Activated naive CD8-positive, alpha-beta T cell treated with anti-CD3 and anti-CD28 coated beads, Interleukin-2, amount 50 U/mL, for 24 hours (primary cell): Measurements from ENCODE around the gene ASZ1.
A peak's percentile ranks its signal among the peaks of the same experiment; 100 is the strongest.
"Not testable (repeated sequence)": the region's sequence is repeated elsewhere in the genome, so short reads cannot be mapped to it uniquely, and the experiment has no call there.

Source experiments
- ATAC-seq: fragments of 150-1000 bp; cut with Tn5 transposase; one replicate; pipeline ENCODE4 v1.10.0; 2021
- DNase-seq: peaks from one replicate; pipeline ENCODE4 v3.0.0; 2021
- H3K27ac Mint-ChIP-seq: one replicate; pipeline ENCODE4 v1.8.0; 2021; ENCODE audit warnings: mild to moderate bottlenecking, mixed read lengths
- H3K27me3 Mint-ChIP-seq: one replicate; pipeline ENCODE4 v1.8.0; 2021; ENCODE audit warnings: mixed read lengths
- H3K36me3 Mint-ChIP-seq: one replicate; pipeline ENCODE4 v1.8.0; 2021; ENCODE audit warnings: low read depth, mixed read lengths
- H3K4me1 Mint-ChIP-seq: one replicate; pipeline ENCODE4 v1.8.0; 2021; ENCODE audit warnings: mixed read lengths
- H3K4me3 Mint-ChIP-seq: one replicate; pipeline ENCODE4 v1.8.0; 2021; ENCODE audit warnings: mild to moderate bottlenecking, moderate library complexity, mixed read lengths
- H3K9me3 Mint-ChIP-seq: one replicate; pipeline ENCODE4 v1.8.0; 2021; ENCODE audit warnings: mixed read lengths

ASZ1 gene, protein sequence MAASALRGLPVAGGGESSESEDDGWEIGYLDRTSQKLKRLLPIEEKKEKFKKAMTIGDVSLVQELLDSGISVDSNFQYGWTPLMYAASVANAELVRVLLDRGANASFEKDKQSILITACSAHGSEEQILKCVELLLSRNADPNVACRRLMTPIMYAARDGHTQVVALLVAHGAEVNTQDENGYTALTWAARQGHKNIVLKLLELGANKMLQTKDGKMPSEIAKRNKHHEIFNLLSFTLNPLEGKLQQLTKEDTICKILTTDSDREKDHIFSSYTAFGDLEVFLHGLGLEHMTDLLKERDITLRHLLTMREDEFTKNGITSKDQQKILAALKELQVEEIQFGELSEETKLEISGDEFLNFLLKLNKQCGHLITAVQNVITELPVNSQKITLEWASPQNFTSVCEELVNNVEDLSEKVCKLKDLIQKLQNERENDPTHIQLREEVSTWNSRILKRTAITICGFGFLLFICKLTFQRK

DNA sequence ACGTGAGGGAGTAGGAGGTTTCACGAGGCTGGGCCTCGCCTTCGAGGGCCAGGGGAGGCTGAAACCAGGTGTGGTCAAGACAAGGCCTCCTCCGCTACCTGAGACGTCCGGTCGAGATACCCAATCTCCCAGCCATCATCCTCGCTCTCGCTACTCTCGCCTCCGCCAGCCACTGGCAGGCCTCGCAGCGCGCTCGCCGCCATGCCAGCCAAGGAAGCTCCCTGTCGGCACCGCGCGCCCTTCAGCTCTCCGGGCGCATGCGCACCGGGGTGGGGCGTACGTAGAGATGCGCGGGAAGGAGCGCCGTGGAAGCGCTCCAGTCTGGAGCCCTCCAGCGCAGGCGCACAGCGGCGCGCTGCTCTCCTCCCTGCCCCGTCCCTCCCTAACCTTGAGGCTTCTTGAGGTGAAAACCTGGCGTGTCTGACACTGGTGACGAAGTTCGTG lies at the start of gene ASZ1:
Gene ASZ1, minus strand, starts transcription at position 236 of the 444 bp plus-strand sequence. Its CDS starts 33 bp downstream, at position 203.
- H3K27ac Mint-ChIP-seq, result no peak within 1 kb of the TSS
- no peak within 1 kb of the TSS for H3K4me3 Mint-ChIP-seq
- peaks cover 10% of the 10 kb centered on the region for H3K9me3 Mint-ChIP-seq
- H3K4me1 Mint-ChIP-seq, result no peaks in the 10 kb centered on the region
- DNase-seq, result no peak
- ATAC-seq, result no peak
- no peaks in the 10 kb centered on the region for H3K36me3 Mint-ChIP-seq
- H3K27me3 Mint-ChIP-seq, result no peaks in the 10 kb centered on the region

DNA sequence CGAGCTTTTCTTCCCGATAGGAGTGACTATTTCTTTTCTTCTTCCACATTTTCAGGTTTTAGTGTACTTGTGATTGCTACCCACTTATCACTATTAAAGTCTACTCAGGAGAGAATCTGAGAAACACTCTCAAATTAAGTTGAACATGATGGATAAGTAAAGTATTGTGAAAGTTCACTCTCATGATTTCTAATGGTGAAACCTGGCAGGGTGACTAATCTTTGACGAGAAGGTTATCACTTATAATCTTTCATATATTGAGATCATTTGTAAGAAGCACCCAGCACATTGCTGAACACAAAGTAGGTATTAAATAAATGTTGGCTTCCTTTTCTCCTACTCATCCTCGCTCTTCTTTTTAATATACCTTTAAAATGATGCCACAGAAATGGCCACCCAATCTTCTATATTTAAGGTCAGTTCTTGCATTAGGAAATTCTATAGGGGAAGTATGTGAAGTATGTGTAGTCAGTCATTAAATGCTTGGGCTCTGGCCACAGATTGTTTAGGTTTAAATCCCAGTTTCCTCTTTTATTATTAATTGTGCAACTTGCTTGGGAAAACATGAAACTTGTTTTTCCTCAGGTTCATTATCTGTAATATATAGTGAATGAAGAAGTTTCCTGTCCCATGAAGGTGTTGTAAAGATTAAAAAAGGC lies 49.4 kb upstream of the ASZ1 start:
- Mint-ChIP-seq H3K4me1 (peaks cover 2% of the 10 kb centered on the region), H3K9me3 (no peaks in the 10 kb centered on the region), H3K36me3 (no peaks in the 10 kb centered on the region), H3K4me3 (no peak overlapping the region), H3K27me3 (peaks cover 31% of the 10 kb centered on the region), H3K27ac (no peak overlapping the region)
- ATAC-seq, result no peak
- no peak for DNase-seq

DNA sequence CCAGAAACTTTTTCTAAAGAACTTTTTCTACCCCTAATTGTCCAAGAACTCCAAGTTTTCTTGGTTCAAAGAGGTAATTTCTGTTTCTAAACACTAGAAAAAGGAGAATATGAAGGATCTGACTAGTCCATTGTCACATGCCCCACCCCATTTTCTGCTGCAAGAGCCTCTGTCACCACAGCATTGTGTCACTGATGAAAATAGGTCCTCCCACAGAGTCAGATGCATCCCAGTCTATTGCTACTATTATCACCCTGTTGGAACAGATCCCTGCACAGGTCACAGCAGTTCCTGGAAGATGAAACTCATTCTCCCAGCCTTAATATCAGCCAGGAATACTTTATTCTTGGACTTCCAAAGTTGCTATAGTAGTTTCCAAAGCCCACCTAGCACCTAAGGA lies 45.0 kb upstream of the ASZ1 start:
- Mint-ChIP-seq H3K9me3 (no peaks in the 10 kb centered on the region), H3K27me3 (no peaks in the 10 kb centered on the region), H3K27ac (no peak overlapping the region), H3K36me3 (no peaks in the 10 kb centered on the region), H3K4me3 (no peak overlapping the region), H3K4me1 (no peaks in the 10 kb centered on the region)
- no peak for ATAC-seq
- no peak for DNase-seq

DNA sequence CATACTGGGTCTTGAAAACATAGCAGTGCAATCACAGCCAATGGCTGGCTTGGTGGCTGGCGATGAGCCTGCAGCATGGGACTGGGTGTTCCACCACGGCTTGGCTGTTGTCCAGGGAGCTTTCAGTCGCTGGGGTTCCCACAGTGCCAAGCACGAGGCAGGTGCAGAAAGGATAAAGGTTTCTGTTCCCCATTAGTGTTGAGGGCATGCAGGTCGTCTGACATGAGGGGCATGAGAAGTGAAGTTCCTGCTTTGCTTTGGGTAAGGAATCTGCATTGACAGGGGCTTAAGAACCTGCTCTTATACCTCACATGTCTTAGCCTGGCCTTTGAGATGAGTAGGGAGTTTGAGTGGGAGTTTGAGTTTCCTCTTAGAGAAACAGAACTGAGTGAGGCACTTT lies 43.5 kb upstream of the ASZ1 start:
- H3K27me3 Mint-ChIP-seq, result no peaks in the 10 kb centered on the region
- DNase-seq (no peak), ATAC-seq (no peak)
- no peak overlapping the region for H3K4me3 Mint-ChIP-seq
- no peak overlapping the region for H3K27ac Mint-ChIP-seq
- no peaks in the 10 kb centered on the region for H3K9me3 Mint-ChIP-seq
- H3K36me3 Mint-ChIP-seq, result no peaks in the 10 kb centered on the region
- no peaks in the 10 kb centered on the region for H3K4me1 Mint-ChIP-seq

DNA sequence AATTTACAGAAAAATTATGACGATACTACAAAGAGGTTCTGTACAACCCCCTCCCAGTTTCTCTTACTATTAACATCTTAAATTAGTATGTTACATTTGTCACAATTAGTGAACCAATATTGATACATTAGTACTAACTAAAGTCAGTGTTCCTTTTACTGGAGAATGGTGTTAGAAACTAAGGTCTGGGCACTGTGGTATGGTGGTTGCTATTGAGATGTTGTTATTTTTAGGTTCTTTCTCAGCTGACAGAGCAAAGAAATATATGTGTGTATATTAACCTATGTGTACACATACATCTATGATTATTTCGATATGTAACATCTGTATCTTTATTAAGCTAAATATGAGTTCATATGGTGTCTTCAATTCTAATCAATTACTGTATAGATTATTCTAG lies 40.9 kb upstream of the ASZ1 start:
- no peak overlapping the region for H3K4me3 Mint-ChIP-seq
- H3K36me3 Mint-ChIP-seq, result no peaks in the 10 kb centered on the region
- ATAC-seq, result no peak
- H3K4me1 Mint-ChIP-seq, result no peaks in the 10 kb centered on the region
- no peak for DNase-seq
- no peaks in the 10 kb centered on the region for H3K27me3 Mint-ChIP-seq
- no peak overlapping the region for H3K27ac Mint-ChIP-seq
- H3K9me3 Mint-ChIP-seq, result no peaks in the 10 kb centered on the region

DNA sequence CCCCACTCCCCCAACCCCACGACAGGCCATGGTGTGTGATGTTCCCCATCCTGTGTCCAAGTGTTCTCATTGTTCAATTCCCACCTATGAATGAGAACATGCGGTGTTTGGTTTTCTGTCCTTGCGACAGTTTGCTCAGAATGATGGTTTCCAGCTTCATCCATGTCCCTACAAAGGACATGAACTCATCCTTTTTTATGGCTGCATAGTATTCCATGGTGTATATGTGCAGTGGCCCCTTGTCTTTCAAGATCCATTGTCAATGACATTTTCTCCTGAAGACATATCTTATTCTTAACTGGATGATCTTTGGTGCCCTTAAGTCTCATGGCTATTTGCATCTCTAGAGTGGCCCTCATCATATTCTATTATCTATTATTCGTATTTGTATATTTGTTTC lies 33.5 kb upstream of the ASZ1 start:
- not testable (repeated sequence) for H3K9me3 Mint-ChIP-seq

DNA sequence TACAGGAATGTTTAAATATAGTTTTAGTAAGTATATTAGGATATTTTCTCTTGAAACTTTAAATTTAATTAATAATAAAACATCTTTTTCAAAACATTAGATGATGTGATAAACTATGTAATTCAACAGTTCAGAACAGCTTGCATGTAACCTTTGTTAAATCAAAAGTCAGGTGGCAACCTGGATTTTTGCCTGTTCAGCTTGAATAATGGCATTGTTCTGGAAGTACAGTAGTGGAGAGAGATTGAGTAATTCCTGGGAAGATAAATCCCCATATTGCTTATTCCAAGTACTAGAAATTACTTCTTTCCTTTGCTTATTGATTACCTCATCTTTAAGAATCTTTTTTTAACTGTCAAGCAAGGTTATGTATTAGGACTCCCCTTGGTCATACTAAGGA lies 32.4 kb upstream of the ASZ1 start:
- DNase-seq (no peak), ATAC-seq (no peak)
- no peak overlapping the region for H3K27ac Mint-ChIP-seq
- no peaks in the 10 kb centered on the region for H3K27me3 Mint-ChIP-seq
- H3K4me3 Mint-ChIP-seq, result no peak overlapping the region
- H3K36me3 Mint-ChIP-seq, result no peaks in the 10 kb centered on the region
- H3K9me3 Mint-ChIP-seq, result peaks cover 8% of the 10 kb centered on the region
- no peaks in the 10 kb centered on the region for H3K4me1 Mint-ChIP-seq

More for the DNA sequence above, 33.5 kb upstream of the ASZ1 start:
- not testable (repeated sequence) for H3K27ac Mint-ChIP-seq, DNase-seq, H3K36me3 Mint-ChIP-seq, H3K4me1 Mint-ChIP-seq, H3K27me3 Mint-ChIP-seq, H3K4me3 Mint-ChIP-seq, ATAC-seq

DNA sequence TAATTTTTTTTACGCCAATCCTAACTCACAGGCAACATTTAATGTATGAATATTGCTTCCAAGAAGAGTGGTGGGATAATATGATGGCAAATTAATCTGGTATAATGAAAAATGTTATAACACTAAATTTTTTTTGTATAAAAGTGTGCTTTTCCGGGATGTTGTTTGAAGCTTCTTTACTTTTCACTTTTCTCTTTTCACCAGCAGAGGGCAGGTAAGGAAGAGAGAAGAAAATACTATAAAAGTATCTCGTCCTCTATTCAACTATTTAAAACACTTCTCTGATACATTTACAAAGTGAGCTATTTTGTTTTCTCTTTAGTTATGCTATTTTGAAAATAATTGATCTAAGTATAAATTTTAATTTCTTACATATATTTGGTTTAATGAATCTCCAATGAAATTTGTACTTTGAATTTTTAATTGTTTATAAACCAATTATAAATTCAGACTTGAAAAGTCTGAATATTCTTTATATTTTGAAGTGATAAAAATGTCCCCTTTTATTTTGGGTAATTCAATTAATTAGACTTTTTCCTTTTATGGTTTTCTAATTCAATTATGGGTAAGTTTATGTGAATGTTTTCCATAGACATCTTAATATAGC lies 31.8 kb upstream of the ASZ1 start:
- Mint-ChIP-seq H3K9me3 (peaks cover 8% of the 10 kb centered on the region), H3K4me3 (no peak overlapping the region), H3K27ac (no peak overlapping the region), H3K27me3 (no peaks in the 10 kb centered on the region), H3K4me1 (no peaks in the 10 kb centered on the region), H3K36me3 (no peaks in the 10 kb centered on the region)
- ATAC-seq (no peak), DNase-seq (no peak)

DNA sequence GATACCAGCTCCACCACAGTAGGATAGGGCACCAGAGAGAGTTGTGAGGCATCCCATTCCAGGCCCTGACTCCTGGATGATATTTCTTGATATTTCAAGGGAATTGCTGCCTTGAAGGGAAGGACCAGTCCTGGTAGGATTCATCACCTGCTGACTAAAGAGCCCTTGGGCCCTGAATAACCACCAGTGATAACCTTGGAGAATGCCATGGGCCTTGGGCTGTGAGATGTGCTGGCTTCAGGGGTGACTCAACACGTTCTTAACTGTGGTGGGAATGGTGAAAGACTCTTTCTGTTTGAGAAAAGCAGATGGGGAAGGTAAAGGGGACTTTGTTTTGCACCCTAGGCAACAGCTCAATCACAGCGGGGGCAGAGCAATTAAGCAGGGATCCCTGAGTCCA lies 21.4 kb upstream of the ASZ1 start:
- H3K9me3 Mint-ChIP-seq, result peaks cover 17% of the 10 kb centered on the region
- H3K27ac Mint-ChIP-seq, result no peak overlapping the region
- DNase-seq (no peak), ATAC-seq (no peak)
- H3K4me1 Mint-ChIP-seq, result no peaks in the 10 kb centered on the region
- no peaks in the 10 kb centered on the region for H3K27me3 Mint-ChIP-seq
- H3K36me3 Mint-ChIP-seq, result no peaks in the 10 kb centered on the region
- H3K4me3 Mint-ChIP-seq, result no peak overlapping the region

DNA sequence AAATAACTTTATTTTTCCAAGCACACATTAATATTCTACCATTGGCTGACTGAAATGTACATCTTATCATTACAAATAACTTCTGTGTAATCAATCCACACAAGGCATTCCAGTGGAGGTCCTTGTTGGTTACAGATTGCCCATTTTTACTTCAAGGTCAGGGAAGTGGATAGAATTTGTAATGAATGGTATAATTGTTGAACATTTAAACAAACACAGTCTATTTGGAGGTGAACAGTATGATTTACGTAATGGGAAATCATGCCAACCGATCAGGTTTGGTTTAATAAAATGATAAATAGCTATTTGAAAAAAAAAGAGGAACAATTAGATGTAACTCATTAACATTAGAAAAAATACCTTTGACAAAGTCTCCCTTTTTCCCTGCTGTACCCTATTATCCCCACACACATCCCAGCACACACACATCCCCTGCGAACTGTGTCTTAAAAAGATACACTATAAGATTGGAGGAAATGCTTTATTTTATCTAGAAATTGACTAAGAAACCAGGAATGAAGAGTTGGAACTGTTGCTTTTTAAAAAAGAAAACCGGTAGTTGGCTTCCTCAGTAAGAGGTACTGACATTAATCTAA lies 19.0 kb upstream of the ASZ1 start:
- no peaks in the 10 kb centered on the region for H3K27me3 Mint-ChIP-seq
- H3K4me3 Mint-ChIP-seq, result no peak overlapping the region
- H3K36me3 Mint-ChIP-seq, result no peaks in the 10 kb centered on the region
- no peak for DNase-seq
- H3K4me1 Mint-ChIP-seq, result no peaks in the 10 kb centered on the region
- no peak overlapping the region for H3K27ac Mint-ChIP-seq
- H3K9me3 Mint-ChIP-seq, result peaks cover 15% of the 10 kb centered on the region
- ATAC-seq, result no peak

DNA sequence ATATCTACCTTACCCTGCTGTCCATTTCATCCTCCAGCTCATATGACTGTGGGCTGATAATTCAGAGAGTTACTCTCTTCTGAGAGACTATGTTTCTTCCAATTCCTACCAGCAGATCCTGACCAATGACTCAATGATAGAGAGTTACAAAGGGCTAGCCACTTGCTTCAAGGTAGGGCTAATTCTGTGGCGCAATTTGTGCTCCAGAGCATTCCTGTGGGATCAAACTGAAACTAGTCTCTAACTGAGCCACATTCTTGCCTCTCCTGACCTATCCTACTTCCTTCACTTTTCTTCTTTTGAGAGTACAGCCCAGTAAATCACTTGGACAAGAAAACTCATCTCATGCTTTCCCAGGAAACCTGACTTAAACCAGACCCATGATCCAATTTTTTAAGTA lies 17.9 kb upstream of the ASZ1 start:
- DNase-seq (no peak), ATAC-seq (no peak)
- H3K4me3 Mint-ChIP-seq, result no peak overlapping the region
- H3K36me3 Mint-ChIP-seq, result no peaks in the 10 kb centered on the region
- peaks cover 9% of the 10 kb centered on the region for H3K9me3 Mint-ChIP-seq
- H3K27ac Mint-ChIP-seq, result no peak overlapping the region
- H3K27me3 Mint-ChIP-seq, result no peaks in the 10 kb centered on the region
- no peaks in the 10 kb centered on the region for H3K4me1 Mint-ChIP-seq

DNA sequence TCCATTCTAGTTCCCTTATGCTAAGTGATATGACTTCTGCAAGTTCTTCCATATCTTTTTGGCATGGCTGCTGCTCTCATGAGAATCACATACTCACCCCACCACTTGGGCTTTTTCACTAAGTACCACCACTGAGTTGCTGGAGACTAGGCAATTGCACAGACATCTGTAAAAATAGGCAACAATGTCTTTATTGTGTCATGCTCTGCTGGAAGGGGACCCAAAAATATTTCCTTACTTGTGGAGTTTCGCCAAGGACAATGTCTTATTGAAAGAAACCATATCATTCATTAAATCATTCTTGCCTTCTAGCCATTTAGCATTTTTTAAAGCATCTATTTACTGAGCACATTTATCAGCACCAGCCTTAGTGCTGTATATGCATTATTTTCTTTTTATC lies 17.4 kb upstream of the ASZ1 start:
- Mint-ChIP-seq H3K4me1 (no peaks in the 10 kb centered on the region), H3K27me3 (no peaks in the 10 kb centered on the region), H3K36me3 (no peaks in the 10 kb centered on the region), H3K4me3 (no peak overlapping the region), H3K9me3 (peaks cover 5% of the 10 kb centered on the region), H3K27ac (no peak overlapping the region)
- no peak for DNase-seq
- no peak for ATAC-seq

DNA sequence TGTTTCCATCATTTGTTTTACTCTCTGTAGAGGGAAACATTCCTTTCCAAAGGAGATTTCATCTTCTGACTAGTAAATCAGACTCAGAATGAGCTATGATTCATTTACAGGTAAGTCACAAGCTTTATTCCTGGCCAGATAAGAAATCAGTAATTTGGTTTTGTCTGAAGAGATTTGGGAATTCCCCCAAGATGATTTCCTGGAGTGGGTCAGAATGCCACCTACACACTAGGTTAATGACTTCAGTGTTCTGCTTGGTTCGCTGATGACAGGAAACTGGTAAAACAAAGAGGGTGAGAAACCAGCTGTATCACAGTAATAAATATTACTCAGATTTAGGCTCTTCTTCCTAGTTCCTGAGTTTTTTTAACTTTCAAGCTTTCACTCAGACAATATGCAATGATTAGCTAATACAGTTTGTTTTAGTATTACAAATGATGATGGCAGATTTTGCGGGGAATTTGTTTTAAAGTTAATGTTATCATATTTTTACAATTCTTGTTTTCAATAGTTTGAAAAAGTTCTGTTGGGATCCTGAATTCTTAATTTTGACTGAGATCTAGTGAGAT lies 8.3 kb upstream of the ASZ1 start:
- peaks cover 3% of the 10 kb centered on the region for H3K4me1 Mint-ChIP-seq
- ATAC-seq, result peak; percentile 57
- DNase-seq, result no peak
- H3K27me3 Mint-ChIP-seq, result peaks cover 2% of the 10 kb centered on the region
- no peak overlapping the region for H3K4me3 Mint-ChIP-seq
- H3K27ac Mint-ChIP-seq, result no peak overlapping the region
- no peaks in the 10 kb centered on the region for H3K9me3 Mint-ChIP-seq
- no peaks in the 10 kb centered on the region for H3K36me3 Mint-ChIP-seq

DNA sequence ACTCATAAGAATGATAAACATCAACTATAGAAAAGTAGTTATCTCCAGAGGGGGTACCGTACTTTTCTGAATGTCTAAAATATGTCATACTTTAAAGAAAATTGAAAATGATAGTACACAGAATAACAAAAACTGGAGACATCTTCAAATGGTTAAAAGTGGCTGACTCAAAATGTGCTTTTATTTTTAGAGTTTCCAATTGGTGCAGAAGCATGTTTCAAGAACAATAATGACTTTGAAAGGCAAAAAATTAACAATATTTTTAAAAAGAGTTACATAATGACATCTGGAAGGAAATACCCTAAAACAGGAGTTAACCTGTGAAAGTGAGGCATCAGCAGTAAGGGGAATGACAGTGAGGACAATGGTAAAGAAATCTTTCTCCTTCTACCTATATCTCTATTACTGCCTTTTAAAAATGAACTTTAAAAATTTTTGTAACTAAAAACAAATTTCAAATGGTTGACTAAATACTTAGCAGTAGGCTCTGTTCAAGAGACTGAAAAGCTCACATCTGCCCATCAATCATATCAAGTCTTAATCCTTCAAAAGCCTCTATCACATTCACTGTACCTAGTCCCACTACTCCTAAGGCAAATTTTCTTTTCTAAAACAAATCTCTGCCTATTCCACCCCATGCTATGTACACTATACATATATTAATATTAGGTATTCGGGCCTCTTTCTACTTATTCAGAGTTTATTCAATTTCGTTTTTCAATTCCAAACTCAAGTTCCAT lies 3.0 kb downstream of the ASZ1 start:
- Mint-ChIP-seq H3K9me3 (peaks cover 10% of the 10 kb centered on the region), H3K4me1 (no peaks in the 10 kb centered on the region), H3K36me3 (no peaks in the 10 kb centered on the region), H3K4me3 (no peak overlapping the region), H3K27me3 (no peaks in the 10 kb centered on the region), H3K27ac (no peak overlapping the region)
- no peak for ATAC-seq
- DNase-seq, result no peak
